ENCODE results near the gene ABR. TPM values are rescaled to one million over a fixed set of nuclear protein-coding genes. Genes with fewer than 3 reads are reported as not detected.

The ABR gene
- total RNA-seq, 1 donor = 156 TPM

DNA sequence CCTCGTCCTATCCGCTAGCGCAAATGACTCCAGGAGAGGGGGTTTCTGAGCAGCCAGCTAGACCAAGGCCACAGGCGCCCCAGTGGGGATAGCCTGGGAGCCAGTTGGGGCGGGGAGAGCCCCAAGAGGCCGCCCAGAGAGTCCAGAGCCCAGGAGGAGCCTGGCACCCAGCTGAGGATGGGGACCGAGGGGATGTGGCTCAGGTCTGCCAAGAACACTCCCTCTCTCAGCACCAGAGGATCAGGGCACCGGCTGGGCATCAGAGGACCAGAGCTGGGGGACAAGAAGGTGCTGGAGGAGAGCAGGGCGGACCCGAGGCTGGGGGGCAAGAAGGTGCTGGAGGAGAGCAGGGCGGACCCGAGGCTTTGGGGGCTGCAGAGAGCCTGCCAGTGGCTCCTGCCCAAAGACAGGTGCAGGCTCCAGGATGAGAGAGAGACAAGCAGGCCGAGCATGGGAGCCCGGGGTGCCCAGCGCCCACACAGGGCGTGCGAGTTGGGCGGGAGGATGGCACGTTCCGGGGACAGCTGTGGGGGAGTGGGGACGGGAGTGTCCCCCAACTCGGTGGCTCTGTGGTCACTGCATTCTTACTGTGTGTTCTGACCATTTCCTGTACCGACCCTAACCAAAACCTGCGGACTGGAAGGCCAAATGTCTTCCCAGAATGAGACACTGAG lies 143.5 kb downstream of the ABR start:
- no peak overlapping the region for H2AFZ ChIP-seq (ENCODE audit: low read length)
- no peaks in the 10 kb centered on the region for H3K36me3 ChIP-seq (ENCODE audit: insufficient read depth, low read length)
- H3K27ac ChIP-seq (ENCODE audit: low read depth, low read length) = no peak overlapping the region
- no peak overlapping the region for H3K4me3 ChIP-seq (ENCODE audit: insufficient read depth, low read length)
- H3K79me2 ChIP-seq (ENCODE audit: insufficient read depth, low read length) = no peaks in the 10 kb centered on the region
- H3K4me1 ChIP-seq (ENCODE audit: insufficient read depth, low read length) = no peaks in the 10 kb centered on the region
- no peaks in the 10 kb centered on the region for H3K27me3 ChIP-seq (ENCODE audit: insufficient read depth, low read length)
- peak; percentile 79 for DNase-seq (ENCODE audit: insufficient read length, low spot score, missing footprints)
- no peaks in the 10 kb centered on the region for H3K9me3 ChIP-seq (ENCODE audit: low read depth, low read length)
- TF ChIP-seq, protein P1, sequence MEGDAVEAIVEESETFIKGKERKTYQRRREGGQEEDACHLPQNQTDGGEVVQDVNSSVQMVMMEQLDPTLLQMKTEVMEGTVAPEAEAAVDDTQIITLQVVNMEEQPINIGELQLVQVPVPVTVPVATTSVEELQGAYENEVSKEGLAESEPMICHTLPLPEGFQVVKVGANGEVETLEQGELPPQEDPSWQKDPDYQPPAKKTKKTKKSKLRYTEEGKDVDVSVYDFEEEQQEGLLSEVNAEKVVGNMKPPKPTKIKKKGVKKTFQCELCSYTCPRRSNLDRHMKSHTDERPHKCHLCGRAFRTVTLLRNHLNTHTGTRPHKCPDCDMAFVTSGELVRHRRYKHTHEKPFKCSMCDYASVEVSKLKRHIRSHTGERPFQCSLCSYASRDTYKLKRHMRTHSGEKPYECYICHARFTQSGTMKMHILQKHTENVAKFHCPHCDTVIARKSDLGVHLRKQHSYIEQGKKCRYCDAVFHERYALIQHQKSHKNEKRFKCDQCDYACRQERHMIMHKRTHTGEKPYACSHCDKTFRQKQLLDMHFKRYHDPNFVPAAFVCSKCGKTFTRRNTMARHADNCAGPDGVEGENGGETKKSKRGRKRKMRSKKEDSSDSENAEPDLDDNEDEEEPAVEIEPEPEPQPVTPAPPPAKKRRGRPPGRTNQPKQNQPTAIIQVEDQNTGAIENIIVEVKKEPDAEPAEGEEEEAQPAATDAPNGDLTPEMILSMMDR (IDR thresholded peaks at IDR 0.05; ENCODE audit: extremely low read depth, low read depth, low read length) = no peak
- peaks cover 28% of the 10 kb centered on the region for H4K20me1 ChIP-seq (ENCODE audit: insufficient read depth, low read length)
- no peak overlapping the region for H3K4me2 ChIP-seq (ENCODE audit: insufficient read depth, low read length)

DNA sequence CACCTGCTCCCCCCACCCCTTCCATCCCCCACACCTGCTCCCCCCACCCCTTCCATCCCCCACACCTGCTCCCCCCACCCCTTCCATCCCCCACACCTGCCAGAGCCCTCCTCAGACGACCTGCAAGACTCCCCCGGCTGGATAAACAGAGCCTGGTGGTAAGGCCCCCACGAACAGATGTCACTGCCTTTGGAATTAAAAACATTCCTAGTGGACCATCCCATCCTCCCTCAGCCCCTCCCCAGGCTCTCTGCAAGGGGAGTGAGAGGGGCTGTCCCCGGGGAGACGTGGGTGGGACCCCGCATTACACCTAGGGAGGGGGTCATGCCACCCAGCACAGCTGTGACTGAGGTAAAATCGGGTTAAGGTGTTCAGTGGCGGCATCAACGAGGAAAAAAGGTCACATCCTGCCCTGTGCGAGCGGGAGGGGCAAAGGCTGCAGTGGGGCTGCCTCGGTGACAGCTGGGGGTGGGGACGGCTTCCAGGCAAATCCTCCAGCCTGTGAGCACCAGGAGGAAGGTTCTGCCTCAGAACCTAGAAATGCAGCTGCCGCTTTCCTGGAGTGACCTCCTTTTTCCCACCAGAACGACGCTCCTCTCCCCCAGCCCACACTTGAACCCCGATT lies 144.1 kb downstream of the ABR start:
- Histone ChIP-seq H3K9me3 (ENCODE audit: low read depth, low read length) (no peaks in the 10 kb centered on the region), H4K20me1 (ENCODE audit: insufficient read depth, low read length) (peaks cover 28% of the 10 kb centered on the region), H3K36me3 (ENCODE audit: insufficient read depth, low read length) (no peaks in the 10 kb centered on the region), H3K4me3 (ENCODE audit: insufficient read depth, low read length) (no peak overlapping the region), H3K4me1 (ENCODE audit: insufficient read depth, low read length) (no peaks in the 10 kb centered on the region), H3K4me2 (ENCODE audit: insufficient read depth, low read length) (no peak overlapping the region), H2AFZ (ENCODE audit: low read length) (no peak overlapping the region), H3K27ac (ENCODE audit: low read depth, low read length) (no peak overlapping the region), H3K27me3 (ENCODE audit: insufficient read depth, low read length) (no peaks in the 10 kb centered on the region), H3K79me2 (ENCODE audit: insufficient read depth, low read length) (no peaks in the 10 kb centered on the region)
- DNase-seq (ENCODE audit: insufficient read length, low spot score, missing footprints) = no peak
- TF ChIP-seq, protein P1 (IDR thresholded peaks at IDR 0.05; ENCODE audit: extremely low read depth, low read depth, low read length) = no peak

GRCh38 chr17:1034652-1035210 lies 145.1 kb downstream of the ABR start:
- TF ChIP-seq, protein P1 (IDR thresholded peaks at IDR 0.05; ENCODE audit: extremely low read depth, low read depth, low read length) = no peak
- Histone ChIP-seq H3K27ac (ENCODE audit: low read depth, low read length) (no peak overlapping the region), H3K9me3 (ENCODE audit: low read depth, low read length) (no peaks in the 10 kb centered on the region), H2AFZ (ENCODE audit: low read length) (no peak overlapping the region), H3K4me1 (ENCODE audit: insufficient read depth, low read length) (no peaks in the 10 kb centered on the region), H3K36me3 (ENCODE audit: insufficient read depth, low read length) (no peaks in the 10 kb centered on the region), H3K4me2 (ENCODE audit: insufficient read depth, low read length) (no peak overlapping the region), H4K20me1 (ENCODE audit: insufficient read depth, low read length) (peaks cover 36% of the 10 kb centered on the region), H3K4me3 (ENCODE audit: insufficient read depth, low read length) (no peak overlapping the region), H3K27me3 (ENCODE audit: insufficient read depth, low read length) (no peaks in the 10 kb centered on the region), H3K79me2 (ENCODE audit: insufficient read depth, low read length) (no peaks in the 10 kb centered on the region)
- no peak for DNase-seq (ENCODE audit: insufficient read length, low spot score, missing footprints)

GRCh38 chr17:1033503-1033902 lies 146.3 kb downstream of the ABR start:
- no peaks in the 10 kb centered on the region for H3K9me3 ChIP-seq (ENCODE audit: low read depth, low read length)
- H3K36me3 ChIP-seq (ENCODE audit: insufficient read depth, low read length) = no peaks in the 10 kb centered on the region
- H3K27ac ChIP-seq (ENCODE audit: low read depth, low read length) = no peak overlapping the region
- H3K27me3 ChIP-seq (ENCODE audit: insufficient read depth, low read length) = no peaks in the 10 kb centered on the region
- H2AFZ ChIP-seq (ENCODE audit: low read length) = no peak overlapping the region
- H3K4me3 ChIP-seq (ENCODE audit: insufficient read depth, low read length) = no peak overlapping the region
- no peak overlapping the region for H3K4me2 ChIP-seq (ENCODE audit: insufficient read depth, low read length)
- peaks cover 39% of the 10 kb centered on the region for H4K20me1 ChIP-seq (ENCODE audit: insufficient read depth, low read length)
- TF ChIP-seq, protein P1 (IDR thresholded peaks at IDR 0.05; ENCODE audit: extremely low read depth, low read depth, low read length) = no peak
- H3K4me1 ChIP-seq (ENCODE audit: insufficient read depth, low read length) = peaks cover 10% of the 10 kb centered on the region
- H3K79me2 ChIP-seq (ENCODE audit: insufficient read depth, low read length) = peaks cover 6% of the 10 kb centered on the region
- DNase-seq (ENCODE audit: insufficient read length, low spot score, missing footprints) = no peak
